Ammon's horn (tissue), 1 donor: ENCODE measurements around the gene MAP4K1.
"Not testable (repeated sequence)": the region's sequence is repeated elsewhere in the genome, so short reads cannot be mapped to it uniquely, and the experiment has no call there.

Experiments
- DNase-seq: peaks from one replicate; pipeline ENCODE4 v3.0.0-alpha.2; 2016; ENCODE audit warnings: low spot score

The MAP4K1 gene

GRCh38 chr19:38569368-38569983 is 48.3 kb downstream of the MAP4K1 start:
- DNase-seq = no peak

GRCh38 chr19:38565691-38566105 is 52.1 kb downstream of the MAP4K1 start:
- no peak for DNase-seq

GRCh38 chr19:38564981-38565690 is 52.6 kb downstream of the MAP4K1 start:
- DNase-seq = no peak

GRCh38 chr19:38563475-38563874 is 54.3 kb downstream of the MAP4K1 start:
- no peak for DNase-seq

GRCh38 chr19:38562096-38562495 is 55.7 kb downstream of the MAP4K1 start:
- no peak for DNase-seq

- DNase-seq = no peak
Observed at GRCh38 chr19:38561658-38562057, 56.1 kb downstream of the MAP4K1 start.

GRCh38 chr19:38561053-38561606 is 56.6 kb downstream of the MAP4K1 start:
- DNase-seq = no peak

- no peak for DNase-seq
Observed at GRCh38 chr19:38559428-38560401, 58.0 kb downstream of the MAP4K1 start.

- not testable (repeated sequence) for DNase-seq
Observed at GRCh38 chr19:38558933-38559332, 58.8 kb downstream of the MAP4K1 start.

- DNase-seq = no peak
Observed at GRCh38 chr19:38557205-38557799, 60.5 kb downstream of the MAP4K1 start.

GRCh38 chr19:38556521-38557174 is 61.1 kb downstream of the MAP4K1 start:
- DNase-seq = no peak

- DNase-seq = no peak
Observed at GRCh38 chr19:38555200-38555599, 62.6 kb downstream of the MAP4K1 start.

- DNase-seq = no peak
Observed at GRCh38 chr19:38554676-38555141, 63.0 kb downstream of the MAP4K1 start.

GRCh38 chr19:38553239-38553638 is 64.5 kb downstream of the MAP4K1 start:
- DNase-seq = not testable (repeated sequence)

GRCh38 chr19:38551450-38551813 is 66.3 kb downstream of the MAP4K1 start:
- DNase-seq = no peak

- DNase-seq = no peak
Observed at GRCh38 chr19:38550376-38550775, 67.4 kb downstream of the MAP4K1 start.

- DNase-seq = no peak
Observed at GRCh38 chr19:38549942-38550341, 67.8 kb downstream of the MAP4K1 start.

- DNase-seq = no peak
Observed at GRCh38 chr19:38549061-38549460, 68.7 kb downstream of the MAP4K1 start.

GRCh38 chr19:38547421-38547820 is 70.3 kb downstream of the MAP4K1 start:
- DNase-seq = no peak

GRCh38 chr19:38545596-38545995 is 72.2 kb downstream of the MAP4K1 start:
- no peak for DNase-seq
